ENCODE results near the gene NMT1. TPM values are rescaled to one million over a fixed set of nuclear protein-coding genes. Genes with fewer than 3 reads are reported as not detected.

The NMT1 gene
- total RNA-seq, 6 experiments from 2014 or later = 135 to 152 (median 142) TPM

GRCh38 chr17:45150911-45151809, 90.0 kb downstream of the NMT1 start:
- Mint-ChIP-seq H3K4me3 (peak overlapping the region; percentile 96), H3K36me3 (ENCODE audit: low read depth) (peaks cover 39% of the 10 kb centered on the region), H3K27me3 (ENCODE audit: insufficient read depth) (peaks cover 19% of the 10 kb centered on the region), H3K9me3 (peaks cover 5% of the 10 kb centered on the region), H3K4me1 (ENCODE audit: low read depth) (peaks cover 27% of the 10 kb centered on the region), H3K27ac (peak overlapping the region; percentile 75)
- DNase-seq = no peak
- TF ChIP-seq CTCF (IDR thresholded peaks at IDR 0.05) = no peak

GRCh38 chr17:45155029-45155428, 93.9 kb downstream of the NMT1 start:
- peaks cover 35% of the 10 kb centered on the region for H3K36me3 Mint-ChIP-seq (ENCODE audit: low read depth)
- no peaks in the 10 kb centered on the region for H3K9me3 Mint-ChIP-seq
- H3K27me3 Mint-ChIP-seq (ENCODE audit: insufficient read depth) = 0 out of 2 replicates have a peak, but pooled peaks cover 2% of the 10 kb centered on the region
- peaks cover 37% of the 10 kb centered on the region for H3K4me1 Mint-ChIP-seq (ENCODE audit: low read depth)
- no peak for DNase-seq
- H3K27ac Mint-ChIP-seq = no peak overlapping the region
- TF ChIP-seq CTCF (IDR thresholded peaks at IDR 0.05) = no peak
- H3K4me3 Mint-ChIP-seq = no peak overlapping the region

GRCh38 chr17:45155483-45155882, 94.4 kb downstream of the NMT1 start:
- H3K9me3 Mint-ChIP-seq = no peaks in the 10 kb centered on the region
- H3K36me3 Mint-ChIP-seq (ENCODE audit: low read depth) = peaks cover 35% of the 10 kb centered on the region
- H3K4me1 Mint-ChIP-seq (ENCODE audit: low read depth) = peaks cover 40% of the 10 kb centered on the region
- no peak for DNase-seq
- no peak for TF ChIP-seq CTCF (IDR thresholded peaks at IDR 0.05)
- H3K27me3 Mint-ChIP-seq (ENCODE audit: insufficient read depth) = 0 out of 2 replicates have a peak, but pooled peaks cover 2% of the 10 kb centered on the region
- H3K4me3 Mint-ChIP-seq = no peak overlapping the region
- H3K27ac Mint-ChIP-seq = no peak overlapping the region

- H3K27me3 Mint-ChIP-seq (ENCODE audit: insufficient read depth) = 0 out of 2 replicates have a peak, but pooled peaks cover 2% of the 10 kb centered on the region
- DNase-seq = no peak
- no peaks in the 10 kb centered on the region for H3K9me3 Mint-ChIP-seq
- peaks cover 30% of the 10 kb centered on the region for H3K36me3 Mint-ChIP-seq (ENCODE audit: low read depth)
- H3K4me1 Mint-ChIP-seq (ENCODE audit: low read depth) = peaks cover 35% of the 10 kb centered on the region
- H3K27ac Mint-ChIP-seq = no peak overlapping the region
- TF ChIP-seq CTCF (IDR thresholded peaks at IDR 0.05) = no peak
- H3K4me3 Mint-ChIP-seq = no peak overlapping the region
Observed at GRCh38 chr17:45156242-45156641, 95.1 kb downstream of the NMT1 start.

Small RNA genes within 50 kb of the gene (microRNA-seq; reads per million reads assigned to microRNA genes)
- gene MIR6784 = not detected

Other genes starting within 250 kb of the NMT1 start
- 10 to 100 TPM; 47.3 to 71.3 (median 59.3) TPM for gene GJC1, start 231.0 kb upstream of the NMT1 start, total RNA-seq (2021; fragmentation: NEBNext Ultra II Directional; extraction: Animal tissue kit (Norgen Biotek cat#: 25700))
- not detected for gene HIGD1B, start 213.4 kb upstream of the NMT1 start, total RNA-seq (2021; fragmentation: NEBNext Ultra II Directional; extraction: Animal tissue kit (Norgen Biotek cat#: 25700))
- 100 to 1,000 TPM; 117 to 129 (median 122) TPM for gene EFTUD2, start 161.9 kb upstream of the NMT1 start, total RNA-seq (2021; fragmentation: NEBNext Ultra II Directional; extraction: Animal tissue kit (Norgen Biotek cat#: 25700))
- not detected for gene GFAP, start 145.8 kb upstream of the NMT1 start, total RNA-seq (2021; fragmentation: NEBNext Ultra II Directional; extraction: Animal tissue kit (Norgen Biotek cat#: 25700))
- gene KIF18B, start 113.5 kb upstream of the NMT1 start, total RNA-seq (2021; fragmentation: NEBNext Ultra II Directional; extraction: Animal tissue kit (Norgen Biotek cat#: 25700)) = 10 to 100 TPM; 11.4 to 25.6 (median 24.1) TPM
- gene C1QL1, start 93.0 kb upstream of the NMT1 start, total RNA-seq (2021; fragmentation: NEBNext Ultra II Directional; extraction: Animal tissue kit (Norgen Biotek cat#: 25700)) = under 1 TPM in 5 of 6 experiments, not detected in 1; 0.19 to 0.36 (median 0.25) TPM
- 10 to 100 TPM; 34.0 to 38.9 (median 35.8) TPM for gene DCAKD, start 9.7 kb upstream of the NMT1 start, total RNA-seq (2021; fragmentation: NEBNext Ultra II Directional; extraction: Animal tissue kit (Norgen Biotek cat#: 25700))
- gene PLCD3, start 71.2 kb downstream of the NMT1 start, total RNA-seq (2021; fragmentation: NEBNext Ultra II Directional; extraction: Animal tissue kit (Norgen Biotek cat#: 25700)) = 100 to 1,000 TPM in 1 of 6 experiments, 10 to 100 TPM in 5; 77.2 to 112 (median 83.8) TPM
- 1 to 10 TPM; 5.0 to 8.0 (median 6.5) TPM for gene ACBD4, start 74.4 kb downstream of the NMT1 start, total RNA-seq (2021; fragmentation: NEBNext Ultra II Directional; extraction: Animal tissue kit (Norgen Biotek cat#: 25700))
- 10 to 100 TPM; 31.8 to 42.0 (median 34.5) TPM for gene HEXIM1, start 87.2 kb downstream of the NMT1 start, total RNA-seq (2021; fragmentation: NEBNext Ultra II Directional; extraction: Animal tissue kit (Norgen Biotek cat#: 25700))
- gene HEXIM2, start 100.6 kb downstream of the NMT1 start, total RNA-seq (2021; fragmentation: NEBNext Ultra II Directional; extraction: Animal tissue kit (Norgen Biotek cat#: 25700)) = 1 to 10 TPM; 4.8 to 9.5 (median 6.2) TPM
- 1 to 10 TPM; 1.6 to 8.0 (median 6.0) TPM for gene FMNL1, start 160.6 kb downstream of the NMT1 start, total RNA-seq (2021; fragmentation: NEBNext Ultra II Directional; extraction: Animal tissue kit (Norgen Biotek cat#: 25700))
- gene SPATA32, start 200.8 kb downstream of the NMT1 start, total RNA-seq (2021; fragmentation: NEBNext Ultra II Directional; extraction: Animal tissue kit (Norgen Biotek cat#: 25700)) = under 1 TPM in 1 of 6 experiments, not detected in 5; 0.11 TPM

Data from HFFc6 (cell line).